ENCODE measurements around the gene ABAT.
A peak's percentile ranks its signal among the peaks of the same experiment; 100 is the strongest.

Gene ABAT

DNA sequence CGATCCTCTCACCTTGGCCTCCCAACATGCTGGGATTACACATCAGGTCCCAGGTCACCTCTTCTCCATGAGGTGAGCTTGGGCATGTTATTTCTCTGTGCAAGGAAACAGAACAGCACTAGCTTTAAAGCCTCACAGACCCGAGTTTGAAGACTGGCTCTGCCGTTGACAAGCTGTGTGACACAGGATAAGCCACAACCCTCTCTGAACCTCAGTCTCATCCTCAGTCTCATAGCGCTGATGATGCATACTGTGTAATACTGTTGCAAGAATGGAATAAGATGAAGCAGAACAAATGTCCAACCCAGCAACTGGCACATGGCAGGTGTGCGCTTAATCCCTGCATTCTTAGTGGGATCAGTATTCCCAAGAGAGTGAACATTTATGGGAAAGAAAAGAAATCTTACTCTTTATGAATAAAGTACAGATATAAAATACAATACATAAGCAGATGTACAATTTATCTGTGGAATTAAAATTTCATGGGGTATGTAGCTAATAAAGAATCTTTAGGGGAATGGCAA is 43.5 kb downstream of the ABAT start:
- no peak for DNase-seq (ENCODE audit: low spot score)

DNA sequence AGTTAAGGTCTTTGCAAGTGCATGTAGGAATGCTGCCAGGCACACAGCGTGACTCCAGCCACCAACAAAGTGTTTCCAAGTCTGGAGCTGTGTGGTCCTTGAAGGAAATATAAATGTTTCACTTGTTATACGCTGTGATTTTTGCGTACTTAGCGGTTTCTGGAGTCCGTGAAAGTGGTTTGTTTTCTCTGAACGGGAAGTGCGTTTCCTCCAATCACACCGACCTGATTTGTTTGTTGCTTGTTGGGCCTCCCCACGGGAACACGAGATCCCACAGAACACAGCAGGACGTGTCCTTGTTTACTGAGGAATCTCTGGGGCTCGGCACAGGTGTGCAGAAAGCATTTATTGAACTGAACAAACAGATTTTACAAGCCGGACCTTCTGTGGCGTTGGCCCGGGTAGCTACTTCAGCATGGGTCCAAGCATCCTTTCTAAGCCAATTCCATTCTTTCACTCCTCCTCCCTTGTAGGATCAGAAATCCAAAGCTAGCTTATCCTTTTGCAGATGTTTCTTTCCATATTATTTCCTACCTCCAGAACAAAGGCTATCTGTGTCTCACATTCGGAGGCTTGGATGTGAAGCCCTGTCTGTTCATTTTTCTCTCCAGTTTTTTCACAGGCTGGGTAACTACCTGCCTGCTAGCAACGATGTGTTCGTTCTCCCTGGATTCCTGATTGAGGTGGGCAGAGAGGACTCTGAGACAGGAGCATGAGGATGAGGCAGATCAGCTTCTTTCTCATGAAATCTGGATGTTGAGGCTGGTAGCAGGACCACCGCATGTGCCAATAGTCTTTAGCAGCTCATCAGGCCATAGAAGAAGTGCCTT is 44.6 kb downstream of the ABAT start:
- DNase-seq (ENCODE audit: low spot score), result no peak

DNA sequence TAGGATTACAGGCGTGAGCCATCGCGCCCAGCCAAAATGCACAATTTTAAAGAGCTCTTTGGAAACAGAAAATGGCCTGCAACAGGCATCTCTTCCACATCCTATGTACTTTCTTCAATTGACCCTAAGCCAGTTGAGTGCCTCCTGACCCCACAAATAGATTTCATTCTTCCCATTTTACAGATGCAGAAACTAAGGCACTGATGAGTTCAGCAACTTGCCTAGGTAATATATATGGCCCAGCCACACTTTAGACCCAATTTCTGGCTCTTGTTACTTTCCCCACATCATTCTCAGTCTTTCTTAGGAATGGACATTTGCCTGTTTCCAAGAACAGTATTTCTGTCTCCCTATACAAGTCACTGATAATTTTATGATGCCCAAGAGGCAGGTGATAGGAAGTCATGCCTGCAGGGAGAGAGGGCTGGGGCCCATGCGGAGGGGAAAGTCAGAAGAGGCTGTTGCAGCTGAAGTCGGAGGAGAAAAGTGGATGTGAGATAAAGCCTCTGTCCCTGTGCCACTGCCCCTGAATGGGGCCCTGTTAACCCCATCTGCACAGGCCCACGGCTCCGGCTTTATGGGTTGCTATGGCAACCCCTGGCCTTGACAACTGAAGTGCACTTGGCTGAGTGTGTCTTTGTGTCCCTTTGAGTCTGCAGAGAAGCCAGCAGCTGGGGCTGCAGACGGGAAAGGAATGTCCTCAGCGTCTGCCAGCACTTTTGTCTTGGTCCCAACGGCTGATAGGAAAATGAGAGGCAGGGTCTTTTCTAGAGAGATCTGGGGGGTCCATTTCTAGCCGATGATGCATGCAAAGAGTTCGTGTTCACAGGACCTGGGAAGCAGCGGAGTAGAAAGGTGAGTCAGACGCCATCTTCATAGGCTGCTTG is 45.9 kb downstream of the ABAT start:
- no peak for DNase-seq (ENCODE audit: low spot score)

DNA sequence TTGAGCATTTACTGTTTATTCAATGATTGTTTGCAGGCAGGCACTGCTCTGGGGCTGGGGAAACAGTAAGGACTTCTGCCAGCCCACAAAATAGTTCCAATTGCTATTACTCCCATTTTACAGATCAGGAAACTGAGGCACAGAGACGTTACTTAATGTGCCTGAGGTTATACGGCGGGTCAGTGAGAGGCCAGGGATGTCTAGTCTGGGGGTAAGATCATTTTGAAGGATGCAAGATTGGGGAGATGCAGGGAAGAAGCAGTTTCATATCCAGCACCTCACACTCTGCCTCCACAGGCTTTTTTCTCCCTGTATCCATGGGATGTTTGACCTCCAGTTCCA is 46.5 kb downstream of the ABAT start:
- DNase-seq (ENCODE audit: low spot score), result no peak

DNA sequence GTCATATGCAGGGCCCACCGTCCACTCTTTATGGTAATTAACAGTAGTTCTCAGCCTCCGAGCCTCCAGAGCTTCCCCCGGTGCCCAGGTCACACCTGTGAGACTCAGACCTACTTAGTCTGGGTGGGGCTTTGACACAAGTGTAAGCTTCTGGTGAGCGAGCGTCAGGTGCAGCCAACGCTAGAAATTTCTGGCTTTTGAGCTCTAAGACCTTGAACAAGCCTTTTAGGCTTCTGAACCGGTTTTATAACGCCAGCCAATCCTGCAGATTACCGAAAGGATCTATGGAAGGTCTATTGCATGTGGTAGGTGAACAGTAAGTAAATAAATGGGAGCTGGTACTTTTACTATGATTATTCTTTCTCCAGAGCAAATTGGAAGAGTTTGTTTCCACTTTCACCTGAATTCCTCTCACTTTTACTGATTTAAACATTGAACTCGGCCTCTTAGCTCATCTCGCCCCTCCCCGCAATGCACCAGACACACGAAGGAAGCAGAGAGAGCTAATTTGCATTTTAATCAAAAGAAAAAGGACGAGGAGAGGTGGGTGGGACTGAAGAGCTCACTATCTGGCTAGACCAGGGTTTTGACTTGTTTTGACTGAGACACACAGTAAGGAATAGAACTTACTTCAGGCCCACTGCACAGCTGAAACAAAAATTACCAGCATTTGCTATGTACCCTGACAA is 47.1 kb downstream of the ABAT start:
- DNase-seq (ENCODE audit: low spot score), result no peak

DNA sequence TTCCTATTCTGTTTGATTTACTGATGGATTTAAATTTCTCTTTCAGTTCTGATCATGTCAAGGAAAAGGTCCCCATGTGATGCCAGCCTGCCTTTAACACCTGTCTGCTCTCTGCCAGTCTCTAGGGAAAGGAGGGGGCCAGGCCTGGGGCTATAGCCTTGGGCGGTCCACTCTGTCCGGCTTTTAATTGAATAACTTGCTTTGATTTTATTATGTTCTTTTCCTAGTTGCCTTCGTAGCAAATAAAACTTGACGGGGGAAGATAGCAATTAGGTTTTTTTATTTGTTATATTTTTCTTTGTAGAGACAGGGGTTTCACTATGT is 47.6 kb downstream of the ABAT start:
- DNase-seq (ENCODE audit: low spot score), result no peak

DNA sequence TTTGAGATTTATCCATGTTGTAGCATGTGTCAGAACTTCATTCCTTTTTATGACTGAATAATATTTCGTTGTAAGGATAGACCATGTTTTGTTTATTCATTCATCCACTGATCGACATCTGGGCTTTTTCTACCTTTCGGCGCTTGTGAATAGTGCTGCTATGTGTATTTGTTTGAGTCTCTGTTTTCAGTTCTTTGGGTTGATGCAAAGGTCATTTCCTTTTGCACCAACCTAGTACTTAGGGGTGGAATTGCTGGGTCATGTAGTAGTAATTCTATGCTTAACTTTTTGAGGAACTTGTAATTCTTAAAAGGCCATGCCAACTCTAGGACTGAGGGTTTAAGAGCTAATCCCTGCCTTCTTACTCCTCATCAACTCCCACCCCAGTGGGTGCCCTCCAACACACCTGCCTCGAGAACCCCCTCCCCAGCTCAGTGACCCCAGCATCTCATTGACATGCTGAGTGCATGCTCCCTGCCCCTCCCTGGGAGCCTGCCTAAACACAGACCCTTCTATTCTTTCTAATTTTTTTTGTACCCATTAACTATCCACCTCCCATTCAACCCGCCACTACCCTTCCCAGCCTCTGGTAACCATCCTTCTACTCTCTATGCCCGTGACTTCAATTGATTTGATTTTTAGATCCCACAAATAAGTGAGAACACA is 51.2 kb downstream of the ABAT start:
- no peak for DNase-seq (ENCODE audit: low spot score)

DNA sequence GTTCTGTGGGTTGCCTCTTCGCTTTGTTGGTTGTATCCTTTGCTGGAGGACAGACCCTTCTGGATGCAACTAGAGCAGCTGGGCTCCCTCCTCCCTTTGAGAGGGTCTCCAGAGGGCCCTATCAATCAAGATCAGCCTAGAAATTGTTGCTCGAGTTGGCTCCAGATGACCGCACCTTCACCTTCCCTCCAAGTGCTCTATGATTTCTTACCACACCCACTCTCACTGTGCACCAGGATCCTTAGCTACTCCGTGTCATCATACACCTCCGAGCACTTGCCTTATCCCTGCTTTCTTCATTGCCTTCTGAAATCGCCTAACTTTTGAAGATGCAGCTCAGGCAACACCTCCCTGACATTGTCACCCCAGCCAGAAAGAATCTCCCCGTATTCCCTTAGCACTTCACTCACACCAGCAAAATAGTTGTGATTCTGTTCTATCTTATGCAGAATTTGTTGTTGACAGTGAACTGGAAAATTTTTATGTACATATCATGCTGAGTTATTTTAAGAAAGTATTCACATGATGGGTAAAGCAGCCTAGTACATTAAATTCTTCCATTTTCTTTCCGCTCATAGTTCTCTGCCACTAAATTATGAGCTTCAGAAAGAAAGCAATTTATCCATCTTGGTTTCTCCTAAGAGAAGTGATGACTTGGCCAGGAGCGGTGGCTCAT is 52.9 kb downstream of the ABAT start:
- DNase-seq (ENCODE audit: low spot score), result peak; percentile 49

DNA sequence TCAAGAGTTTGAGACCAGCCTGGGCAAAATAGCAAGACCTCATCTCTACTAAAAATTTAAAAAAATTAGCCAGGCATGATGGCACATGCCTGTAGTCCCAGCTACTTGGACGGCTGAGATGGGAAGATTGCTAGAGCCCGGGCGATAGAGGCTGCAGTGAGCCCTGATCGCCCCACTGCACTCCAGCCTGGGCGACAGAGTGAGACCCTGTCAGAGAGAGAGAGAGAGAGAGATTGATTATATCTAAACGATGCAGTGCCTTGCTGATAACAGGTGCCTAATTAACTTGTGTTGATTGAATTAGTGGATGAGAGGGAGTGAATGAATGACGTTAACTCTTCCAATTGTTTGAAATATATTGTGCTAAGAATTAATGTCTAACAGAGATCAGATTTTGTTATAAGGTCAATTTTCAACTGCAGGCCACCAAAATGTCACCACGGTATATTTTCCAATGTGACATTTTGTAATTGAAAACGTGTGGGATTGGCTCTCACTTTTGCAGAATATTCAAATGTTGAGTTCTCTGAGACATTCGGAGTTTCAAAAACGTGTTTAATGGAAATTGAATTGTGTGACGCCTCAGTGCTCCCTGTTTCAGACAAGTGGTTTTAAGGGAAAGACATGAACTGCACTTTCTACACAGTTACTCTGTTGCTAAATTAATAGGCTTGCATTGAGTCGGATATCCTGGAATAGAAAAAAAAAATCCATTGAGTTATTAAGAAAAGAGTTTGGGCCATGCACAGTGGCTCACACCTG is 53.6 kb downstream of the ABAT start:
- no peak for DNase-seq (ENCODE audit: low spot score)

DNA sequence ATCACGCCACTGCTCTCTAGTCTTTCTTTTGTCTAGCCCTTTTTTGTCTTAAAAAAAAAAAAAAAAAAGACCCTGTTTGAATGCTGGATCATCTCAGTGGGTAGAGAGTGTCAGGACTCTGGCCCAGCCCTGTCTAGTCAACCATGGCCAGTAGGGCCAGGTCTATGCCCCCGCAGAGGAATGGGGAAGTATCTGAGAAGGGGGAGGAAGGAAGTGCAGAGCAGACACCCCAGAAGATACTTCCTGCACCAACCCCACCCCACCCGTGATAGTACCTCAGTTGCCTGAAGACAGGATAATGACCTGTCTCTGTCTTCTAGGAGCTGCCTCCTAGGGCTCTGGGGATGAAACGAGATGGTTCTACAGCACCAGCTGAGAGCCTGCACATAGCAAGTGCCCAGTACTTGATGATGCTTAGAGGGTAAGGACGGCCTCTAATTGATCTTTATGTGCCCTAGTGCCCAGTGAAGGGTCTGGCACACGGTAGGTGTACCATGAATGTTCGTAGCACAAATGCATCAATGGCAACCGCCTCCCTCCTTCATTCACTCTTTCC is 55.4 kb downstream of the ABAT start:
- DNase-seq (ENCODE audit: low spot score), result no peak

DNA sequence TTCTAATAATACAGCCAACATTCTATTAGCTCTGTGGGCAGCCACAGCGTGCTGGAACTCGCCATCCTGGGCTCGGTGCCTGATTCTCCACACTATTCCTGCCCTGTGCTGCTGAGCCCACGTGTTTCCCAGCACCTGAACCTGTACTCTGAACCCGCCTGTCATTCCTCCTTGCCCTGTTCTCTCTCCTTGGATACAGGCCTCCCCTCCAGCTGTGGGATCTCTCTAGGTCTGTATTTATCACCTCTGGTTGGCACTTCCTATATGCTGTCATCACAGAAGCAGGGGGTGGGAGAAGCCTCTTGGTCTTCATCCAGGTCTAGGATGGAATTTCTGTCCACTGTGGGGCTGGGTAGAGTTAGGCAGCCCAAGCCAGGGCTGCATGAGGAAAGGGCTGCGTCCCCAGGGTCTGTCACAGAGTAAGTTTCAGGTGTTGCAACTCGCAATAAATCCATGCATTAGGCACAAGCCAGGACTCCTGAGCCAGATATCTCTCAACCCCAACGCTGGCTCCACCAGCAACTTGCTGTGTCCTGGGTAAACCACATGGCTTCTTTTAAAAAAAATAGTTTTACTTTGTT is 56.0 kb downstream of the ABAT start:
- DNase-seq (ENCODE audit: low spot score), result no peak

DNA sequence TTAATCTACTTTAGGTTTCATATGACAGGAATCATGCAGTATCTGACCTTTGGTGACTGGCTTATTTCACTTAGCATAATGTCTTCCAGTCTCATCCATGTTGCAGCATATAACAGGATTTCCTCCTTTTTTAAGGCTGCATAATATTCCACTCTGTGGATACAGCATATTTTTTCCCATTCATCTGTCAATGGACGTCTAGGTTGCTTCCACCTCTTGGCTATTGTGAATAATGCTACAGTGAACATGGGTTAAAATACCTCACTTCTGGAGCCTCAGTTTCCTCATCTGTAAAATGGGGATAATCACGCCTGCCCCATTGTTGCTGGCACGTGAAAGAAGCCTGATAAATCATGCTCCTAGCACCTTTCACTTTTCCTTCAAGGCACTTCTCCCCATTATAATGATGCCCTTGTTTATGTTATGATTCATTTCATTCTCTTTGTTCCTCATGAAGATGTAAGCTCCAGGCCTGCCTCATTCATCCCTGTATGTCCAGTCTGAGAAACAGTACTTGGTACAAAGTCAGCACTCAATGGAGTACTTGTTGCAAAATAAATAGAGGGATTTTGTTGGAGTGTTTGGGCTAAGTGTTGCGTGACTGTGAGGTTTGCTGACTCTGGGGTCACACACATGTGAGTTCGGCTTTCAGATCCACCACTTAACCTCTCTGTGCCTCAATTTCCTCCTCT is 59.6 kb downstream of the ABAT start:
- DNase-seq (ENCODE audit: low spot score), result no peak

DNA sequence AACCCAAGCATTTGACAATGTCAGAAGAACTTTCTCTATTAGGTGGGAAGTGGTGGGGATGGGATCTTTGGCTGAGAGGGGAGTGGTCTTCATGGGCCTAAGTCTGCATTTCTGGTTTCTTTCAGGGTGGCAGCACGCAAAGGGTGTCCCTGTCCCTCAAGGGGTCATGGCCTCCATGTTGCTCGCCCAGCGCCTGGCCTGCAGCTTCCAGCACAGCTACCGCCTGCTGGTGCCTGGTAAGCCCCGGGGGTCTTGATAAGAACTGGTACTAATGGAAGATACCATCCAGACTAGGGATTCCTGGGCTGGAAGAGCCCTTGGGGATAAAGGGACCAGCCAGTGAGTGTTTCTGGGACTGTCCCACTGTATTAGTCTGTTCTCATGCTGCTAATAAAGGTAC is 61.2 kb downstream of the ABAT start:
- DNase-seq (ENCODE audit: low spot score), result no peak

DNA sequence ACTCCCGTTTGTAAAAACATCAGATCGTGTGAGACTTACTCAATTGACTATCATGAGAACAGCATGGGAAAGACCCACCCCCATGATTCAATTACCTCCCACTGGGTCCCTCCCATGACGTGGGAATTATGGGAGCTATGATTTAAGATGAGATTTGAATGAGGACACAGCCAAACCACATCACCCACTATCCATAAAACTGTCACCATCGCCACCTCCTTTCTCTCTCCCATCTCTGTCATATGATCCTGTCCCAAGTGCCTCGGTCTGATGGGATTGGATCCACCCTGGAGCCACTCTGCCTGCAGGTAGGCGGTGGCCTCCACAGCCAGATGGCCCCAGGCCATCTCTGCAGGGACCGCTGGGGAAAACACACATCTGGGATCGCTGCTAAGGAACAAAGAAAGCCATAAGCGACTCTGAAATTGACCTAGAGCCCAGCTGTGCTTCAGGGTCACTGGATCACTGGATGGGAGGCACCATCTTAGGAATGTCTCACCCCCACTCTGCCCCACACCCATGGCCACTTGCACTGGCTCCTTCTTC is 61.8 kb downstream of the ABAT start:
- no peak for DNase-seq (ENCODE audit: low spot score)

DNA sequence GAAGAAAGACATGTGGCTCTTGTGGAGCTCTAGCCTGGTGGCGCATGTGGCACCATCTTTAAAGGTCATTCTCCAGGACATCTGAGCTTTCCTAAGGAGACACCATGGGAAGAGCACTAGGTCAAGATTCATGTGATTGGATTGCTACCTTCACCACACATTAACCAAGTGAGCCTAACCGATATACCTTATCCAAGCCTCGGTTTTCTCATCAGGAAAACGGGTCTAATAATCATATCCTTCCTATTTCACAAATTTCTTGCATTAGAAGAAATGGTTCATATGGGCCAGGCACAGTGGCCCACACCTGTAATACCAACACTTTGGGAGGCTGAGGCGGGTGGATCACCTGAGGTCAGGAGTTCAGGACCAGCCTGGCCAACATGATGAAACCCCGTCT is 64.7 kb downstream of the ABAT start:
- DNase-seq (ENCODE audit: low spot score), result no peak

DNA sequence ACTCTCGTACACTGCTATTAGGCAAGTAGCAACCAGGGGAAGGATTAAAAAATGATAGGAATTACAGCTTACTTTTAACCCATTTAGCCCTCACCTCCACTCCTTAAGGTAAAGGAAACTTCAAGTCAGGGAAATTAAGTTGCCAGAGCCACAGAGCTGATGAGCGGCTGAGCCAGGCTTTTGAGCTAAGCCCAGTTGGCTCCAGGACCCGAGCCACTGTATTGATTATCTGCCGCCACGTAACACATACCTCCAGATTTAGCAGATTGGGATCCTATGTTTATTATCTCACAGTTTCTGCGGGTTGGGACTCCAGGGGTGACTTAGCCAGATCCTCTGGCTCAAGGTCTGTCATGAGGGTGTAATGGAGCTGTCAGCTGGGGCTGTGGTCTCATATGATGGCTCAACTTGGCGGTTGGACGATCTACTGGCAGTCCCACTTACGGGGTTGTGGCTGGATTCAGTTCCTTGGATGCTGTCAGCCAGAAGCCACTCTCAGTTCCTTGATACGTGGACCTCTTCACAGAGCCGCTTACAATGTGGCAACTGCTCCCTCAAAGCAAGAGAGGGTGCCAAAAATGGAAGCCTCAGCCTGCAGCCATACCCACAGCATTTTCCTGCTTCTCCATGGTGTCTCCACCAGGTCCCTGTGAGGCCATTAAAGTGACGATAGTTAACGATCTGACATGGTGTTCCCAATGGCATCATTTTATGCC is 65.7 kb downstream of the ABAT start:
- no peak for DNase-seq (ENCODE audit: low spot score)

DNA sequence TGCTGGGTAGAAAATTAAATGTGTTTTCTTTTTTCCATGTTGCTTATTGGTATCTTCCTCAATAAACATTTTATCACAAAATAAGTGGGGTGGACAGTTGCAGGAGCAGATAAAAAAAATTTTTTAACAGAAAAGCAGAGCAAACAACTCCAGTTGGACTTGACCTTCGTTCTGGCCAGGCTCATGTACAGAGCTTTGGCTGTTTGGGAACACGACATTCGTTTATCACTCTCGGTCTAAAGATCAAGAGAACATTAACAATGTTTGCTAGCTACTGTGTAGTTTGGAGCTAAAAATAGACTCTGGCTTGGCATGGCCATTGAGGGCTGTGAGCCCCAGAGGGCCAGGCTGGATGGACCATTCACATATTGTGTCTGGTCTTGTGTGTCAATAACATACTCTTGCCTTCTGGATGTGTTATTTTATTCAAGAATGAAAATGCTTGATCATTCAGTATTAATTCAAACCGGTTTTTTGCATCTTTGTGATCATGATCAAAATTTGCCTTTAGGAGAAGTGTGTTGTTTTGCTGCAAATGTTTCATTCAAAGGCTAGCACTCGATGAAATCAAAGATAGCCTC is 66.4 kb downstream of the ABAT start:
- DNase-seq (ENCODE audit: low spot score), result no peak

DNA sequence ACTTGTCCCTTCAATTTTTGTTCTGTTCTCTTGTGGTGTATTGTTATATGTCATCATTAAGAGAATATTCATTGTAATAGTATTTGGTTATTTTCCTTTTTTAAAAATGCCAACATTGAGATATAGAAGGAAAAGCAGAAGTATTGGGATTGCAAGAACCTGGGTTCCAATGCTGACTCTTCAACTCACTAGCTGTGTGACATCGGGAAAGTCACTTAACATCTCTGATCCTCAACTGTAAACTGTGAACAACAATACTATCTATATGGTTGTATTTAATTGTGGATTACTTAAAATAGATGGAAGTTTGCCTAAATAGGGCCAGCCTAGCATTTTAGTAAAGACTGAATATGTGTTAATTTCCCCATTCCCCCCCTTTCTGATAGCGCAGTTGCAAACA is 67.2 kb downstream of the ABAT start:
- DNase-seq (ENCODE audit: low spot score), result no peak

Measured in putamen (tissue), 1 donor.